K562 (cell line): ENCODE data around the gene APOC1. TPM values are rescaled to one million over a fixed set of nuclear protein-coding genes. Genes with fewer than 3 reads are reported as not detected.

Experiments
- ETS1 ChIP-seq: conservative IDR thresholded peaks from 2 replicates; pipeline ENCODE4 v1.6.1; 2011; ENCODE audit warnings: low read depth, mild to moderate bottlenecking, low read length; ENCODE audit not compliant: control insufficient read depth
- FOXJ2 ChIP-seq: fragments of 200-800 bp; sonication (Bioruptor generic); IDR thresholded peaks from 2 replicates; pipeline ENCODE4 v1.6.1; 2016; ENCODE audit warnings: missing genetic modification characterization, missing compliant biosample characterization
- FOXP4 ChIP-seq: sonication (generic); formaldehyde crosslinking; IDR thresholded peaks from 2 replicates; pipeline ENCODE4 v1.8.0; 2022; ENCODE audit warnings: mild to moderate bottlenecking, missing genetic modification reagents, borderline replicate concordance
- GATA2 ChIP-seq: sonication (generic); formaldehyde crosslinking; IDR thresholded peaks from 2 replicates; pipeline ENCODE4 v1.4.0; 2020; ENCODE audit warnings: mild to moderate bottlenecking, missing genetic modification reagents
- HBP1 ChIP-seq: fragments of 450-650 bp; formaldehyde crosslinking; IDR thresholded peaks from 2 replicates; pipeline ENCODE4 v1.4.0; 2022; ENCODE audit warnings: missing genetic modification characterization
- HDAC3 ChIP-seq: fragments of 450-650 bp; IDR thresholded peaks from 2 replicates; pipeline ENCODE4 v1.6.1; 2018; ENCODE audit warnings: borderline replicate concordance, mild to moderate bottlenecking, moderate library complexity; ENCODE audit not compliant: partially characterized antibody
- MAZ ChIP-seq, 2 experiments: fragments of 450-650 bp in 1 of 2; sonication (generic) in 1 of 2; formaldehyde crosslinking; IDR thresholded peaks in 1 of 2; conservative IDR thresholded peaks in 1 of 2; 2 replicates each; pipeline versions ENCODE4 v1.4.0 to v1.5.0; 2020; ENCODE audit warnings: mild to moderate bottlenecking in 1 of 2, missing genetic modification reagents in 1 of 2
- POLR2H ChIP-seq: IDR thresholded peaks from 2 replicates; pipeline ENCODE4 v1.6.1; 2016; ENCODE audit warnings: missing genetic modification characterization, low read depth, mild to moderate bottlenecking, control low read depth, missing compliant biosample characterization, moderate library complexity
- REST ChIP-seq, 2 experiments: fragments of 450-650 bp; formaldehyde crosslinking in 1 of 2; IDR thresholded peaks; 2 replicates each; pipeline versions ENCODE4 v1.4.0 to v1.6.1; 2014 to 2020; ENCODE audit warnings: mild to moderate bottlenecking in 2 of 2, borderline replicate concordance in 1 of 2, low read depth in 1 of 2
- ZBTB9 ChIP-seq: fragments of 450-650 bp; formaldehyde crosslinking; IDR thresholded peaks from 2 replicates; pipeline ENCODE4 v1.4.0; 2020; ENCODE audit warnings: mild to moderate bottlenecking, moderate library complexity
- ZNF57 ChIP-seq: fragments of 450-650 bp; formaldehyde crosslinking; IDR thresholded peaks from 2 replicates; pipeline ENCODE4 v1.4.0; 2020; ENCODE audit warnings: mild to moderate bottlenecking, moderate library complexity
- polyA plus RNA-seq, 8 experiments: library from polyadenylated mRNA; depleted of rRNA in 4 of 8; stranded (reverse) in 5 of 8; unstranded in 3 of 8; fragments of >200 nt; fragmentation: Nextera tagmentation in 2 of 8; fragmentation: Illumina TruSeq in 1 of 8; extraction: Ambion mirVana in 2 of 8; extraction: Trizol in 1 of 8; gene quantifications; 2 replicates each; pipeline versions ENCODE4 v1.2.1 to v1.2.3, GENCODE V29; 2011 to 2014; ENCODE audit warnings: inconsistent platforms in 1 of 8, missing spikeins in 1 of 8
- total RNA-seq, 7 experiments: library from RNA; depleted of rRNA in 6 of 7; stranded (reverse); fragments of >200 nt in 6 of 7; fragmentation: Illumina TruSeq in 2 of 7; extraction: Trizol in 2 of 7; gene quantifications; 2 replicates each; pipeline versions ENCODE4 v1.2.1 to v1.2.3, GENCODE V29; 2011 to 2021; ENCODE audit warnings: low replicate concordance in 1 of 7

The APOC1 gene
- total and polyA plus RNA-seq, 9 of the 15 experiments (the other 6 are each of a cell fraction or from before 2014, with no cell fraction given) = 115 to 408 (median 220) TPM

- no peak for TF ChIP-seq ZBTB9 (CRISPR knock-in tag)
- no peak for TF ChIP-seq GATA2 (CRISPR knock-in tag)
- no peak; the same call in 1 of the 2 replicates for TF ChIP-seq ETS1
- TF ChIP-seq HDAC3 = no peak
- TF ChIP-seq REST (IDR thresholded peaks at IDR 0.05; ENCODE audit: borderline replicate concordance) = no peak
- TF ChIP-seq REST (CRISPR knock-in tag; IDR thresholded peaks at IDR 0.05; ENCODE audit: low read depth) = no peak
- TF ChIP-seq FOXP4 = 0 out of 2 replicates have a peak, but pooled peaks have one; percentile 55
- TF ChIP-seq ZNF57 (CRISPR knock-in tag) = no peak
- TF ChIP-seq MAZ (CRISPR knock-in tag; conservative IDR thresholded peaks at IDR 0.05 in 1 of 2, IDR thresholded peaks at IDR 0.05 in 1 of 2) = peak; percentile 85 to 97
- peak; percentile 100 for TF ChIP-seq HBP1 (CRISPR knock-in tag)
- TF ChIP-seq FOXJ2 = no peak
- peak; percentile 69 for TF ChIP-seq POLR2H (tag)
Observed at GRCh38 chr19:44890366-44891015, 23.9 kb upstream of the APOC1 start (continued).
